C4-2B (cell line): ENCODE results near the gene EVX1.

Experiments
- CTCF ChIP-seq: fragments of 450-650 bp; conservative IDR thresholded peaks from 2 replicates; pipeline ENCODE4 v1.5.1; 2017; ENCODE audit warnings: mild to moderate bottlenecking
- ZFX ChIP-seq: fragments of 450-650 bp; IDR thresholded peaks from 2 replicates; pipeline ENCODE4 v1.6.1; 2017

GRCh38 chr7:27239387-27240014, 3.1 kb upstream of the EVX1 start:
- TF ChIP-seq CTCF: no peak
- TF ChIP-seq ZFX: no peak
